RWPE1 (cell line): ENCODE data around the gene LRRC10.
A peak's percentile ranks its signal among the peaks of the same experiment; 100 is the strongest.

Source experiments
- CTCF ChIA-PET: fragments of 350-600 bp; sonication (Branson Sonifier 250); formaldehyde crosslinking; extraction: SDS; loops from one replicate; lab custom pipeline; 2021; lab: Yijun Ruan, JAX
- POLR2A ChIA-PET: fragments of 400-600 bp; formaldehyde crosslinking; extraction: SDS; loops from one replicate; lab custom pipeline; 2020; ENCODE audit warnings: antibody characterized with exemption; ENCODE audit not compliant: low non-redundant PET; lab: Yijun Ruan, JAX
- DNase-seq: peaks from one replicate; pipeline ENCODE4 v3.0.0; 2012; ENCODE audit warnings: low spot score
- H3K27ac ChIP-seq: fragments of 450-650 bp; 2 replicates; pipeline ENCODE4 v1.5.1; 2017
- TF ChIP-seq, protein P1 (sequence below): fragments of 450-650 bp; conservative IDR thresholded peaks from 2 replicates; pipeline ENCODE4 v1.5.1; 2017; ENCODE audit warnings: low read depth, mild to moderate bottlenecking

LRRC10 gene

DNA sequence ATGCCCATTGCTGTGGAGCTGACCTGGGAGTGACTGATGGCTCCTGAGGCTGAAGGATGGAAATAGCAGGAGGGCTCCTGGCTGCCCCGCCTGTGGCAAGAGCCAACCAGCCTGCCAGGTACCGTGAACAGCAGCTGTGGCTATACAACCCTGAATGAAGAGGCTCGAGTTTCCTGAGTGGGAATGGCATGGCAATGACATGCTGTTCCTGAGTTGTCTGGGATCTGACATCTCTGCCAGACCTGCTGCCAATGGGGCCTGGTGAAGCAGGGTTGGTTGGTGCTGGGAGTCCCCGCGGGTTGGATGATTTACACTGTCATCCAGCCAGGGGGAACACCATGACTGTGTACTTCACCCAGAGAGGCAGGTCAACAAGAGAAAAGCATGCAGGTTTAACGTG, 31.8 kb upstream of the LRRC10 start:
- no peak for DNase-seq
- TF ChIP-seq, protein P1, sequence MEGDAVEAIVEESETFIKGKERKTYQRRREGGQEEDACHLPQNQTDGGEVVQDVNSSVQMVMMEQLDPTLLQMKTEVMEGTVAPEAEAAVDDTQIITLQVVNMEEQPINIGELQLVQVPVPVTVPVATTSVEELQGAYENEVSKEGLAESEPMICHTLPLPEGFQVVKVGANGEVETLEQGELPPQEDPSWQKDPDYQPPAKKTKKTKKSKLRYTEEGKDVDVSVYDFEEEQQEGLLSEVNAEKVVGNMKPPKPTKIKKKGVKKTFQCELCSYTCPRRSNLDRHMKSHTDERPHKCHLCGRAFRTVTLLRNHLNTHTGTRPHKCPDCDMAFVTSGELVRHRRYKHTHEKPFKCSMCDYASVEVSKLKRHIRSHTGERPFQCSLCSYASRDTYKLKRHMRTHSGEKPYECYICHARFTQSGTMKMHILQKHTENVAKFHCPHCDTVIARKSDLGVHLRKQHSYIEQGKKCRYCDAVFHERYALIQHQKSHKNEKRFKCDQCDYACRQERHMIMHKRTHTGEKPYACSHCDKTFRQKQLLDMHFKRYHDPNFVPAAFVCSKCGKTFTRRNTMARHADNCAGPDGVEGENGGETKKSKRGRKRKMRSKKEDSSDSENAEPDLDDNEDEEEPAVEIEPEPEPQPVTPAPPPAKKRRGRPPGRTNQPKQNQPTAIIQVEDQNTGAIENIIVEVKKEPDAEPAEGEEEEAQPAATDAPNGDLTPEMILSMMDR, result no peak
- no peak overlapping the region for H3K27ac ChIP-seq
- CTCF ChIA-PET, result no interaction called here
- POLR2A ChIA-PET, result no interaction called here

DNA sequence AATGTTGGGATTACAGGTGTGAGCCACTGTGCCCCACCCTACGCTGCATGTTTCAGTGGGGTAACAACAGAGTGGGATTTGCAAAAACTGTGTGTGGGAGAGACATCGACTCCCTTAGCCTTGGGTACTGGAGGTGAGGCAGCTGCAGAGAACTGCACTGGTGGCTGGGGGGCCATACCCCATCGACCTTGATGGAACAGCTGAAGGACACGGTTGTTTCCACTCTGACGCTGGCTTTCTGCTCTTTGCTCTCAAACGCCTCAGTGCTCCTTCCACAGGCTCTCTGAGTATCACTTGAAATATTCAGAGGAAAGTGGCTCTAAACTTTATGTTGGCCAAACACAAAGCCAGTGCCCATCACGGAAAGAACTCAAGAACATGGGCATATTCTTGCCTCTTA, 30.8 kb upstream of the LRRC10 start:
- CTCF ChIA-PET, result no interaction called here
- H3K27ac ChIP-seq, result no peak overlapping the region
- POLR2A ChIA-PET, result no interaction called here
- no peak for DNase-seq
- TF ChIP-seq, protein P1, result no peak

- CTCF ChIA-PET, result interaction anchor here (0.6 to 1.5 kb wide), 9 partner anchors 11 to 1153 kb away, joined by 3 to 6 read pairs (median 3); no protein-coding TSS in a partner anchor
- TF ChIP-seq, protein P1, result peak; percentile 77
- DNase-seq, result peak; percentile 66
- no peak overlapping the region for H3K27ac ChIP-seq
- POLR2A ChIA-PET, result no interaction called here
Measured at GRCh38 chr12:69639400-69640016, 28.8 kb upstream of the LRRC10 start.

- TF ChIP-seq, protein P1, result no peak
- no peak for DNase-seq
- ChIA-PET CTCF (interaction anchor here (0.9 kb wide), 1 partner anchor 11 kb away, joined by 4 read pairs; no protein-coding TSS in a partner anchor), POLR2A (no interaction called here)
- no peak overlapping the region for H3K27ac ChIP-seq
Measured at GRCh38 chr12:69633061-69633460, 22.4 kb upstream of the LRRC10 start.

DNA sequence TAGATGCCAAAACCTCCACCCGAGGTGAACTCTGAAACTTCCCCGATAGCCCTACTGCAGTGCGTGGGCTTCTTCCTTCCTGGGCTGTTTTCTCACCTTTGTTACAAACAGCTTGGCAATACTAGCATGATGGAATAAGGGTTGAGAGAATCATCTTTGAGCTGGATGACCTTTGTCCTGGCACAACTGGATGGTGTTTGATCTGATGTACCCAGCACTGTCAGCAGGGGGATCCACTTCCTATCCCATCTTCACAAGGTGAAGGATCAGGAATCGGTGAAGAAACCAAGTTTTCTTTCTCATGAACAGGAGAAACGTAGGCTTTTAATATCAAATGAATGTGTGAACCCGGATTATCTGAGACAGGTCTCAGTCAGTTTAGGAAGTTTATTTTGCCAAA, 19.5 kb upstream of the LRRC10 start:
- CTCF ChIA-PET, result interaction anchor here (0.7 kb wide), 1 partner anchor 412 kb away, joined by 3 read pairs; no protein-coding TSS in a partner anchor
- H3K27ac ChIP-seq, result no peak overlapping the region
- DNase-seq, result peak; percentile 24
- TF ChIP-seq, protein P1, result no peak
- POLR2A ChIA-PET, result no interaction called here

- ChIA-PET CTCF (no interaction called here), POLR2A (no interaction called here)
- DNase-seq, result no peak
- H3K27ac ChIP-seq, result no peak overlapping the region
- TF ChIP-seq, protein P1, result no peak
Measured at GRCh38 chr12:69627501-69627900, 16.8 kb upstream of the LRRC10 start.
